GM18873 (cell line): ENCODE results near the gene MTARC2.
A peak's percentile ranks its signal among the peaks of the same experiment; 100 is the strongest.

ENCODE experiments used
- ATAC-seq: cut with Tn5 transposase; IDR thresholded peaks from one replicate; pipeline ENCODE4 v1.9.1; 2021; ENCODE audit warnings: mild to moderate bottlenecking, moderate library complexity, moderate number of reproducible peaks; ENCODE audit not compliant: unreplicated experiment, low FRiP score

MTARC2 gene

GRCh38 chr1:220767312-220768125 is 19.4 kb downstream of the MTARC2 start:
- no peak for ATAC-seq

DNA sequence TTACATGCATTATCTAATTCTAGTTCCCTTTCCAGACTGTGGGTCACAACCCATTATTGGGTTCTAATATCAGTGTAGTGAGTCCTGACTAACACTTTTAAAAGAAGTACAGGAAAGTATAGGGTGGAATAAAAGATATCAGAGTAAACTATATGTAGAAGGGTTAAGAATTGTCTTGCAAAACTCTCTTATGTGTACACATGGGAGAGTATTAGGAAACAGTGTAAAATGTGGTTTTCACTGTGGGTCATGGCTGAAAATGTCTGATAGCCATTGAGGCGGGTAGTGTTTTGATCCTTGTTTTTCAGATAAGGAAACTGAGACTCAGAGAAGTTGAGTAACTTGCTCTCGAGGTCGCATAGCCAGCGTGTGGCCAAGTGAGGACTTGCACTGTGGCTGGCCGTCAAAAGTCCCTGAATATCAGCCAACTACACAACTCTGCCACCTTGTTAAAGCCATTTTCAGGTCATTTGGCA is 20.0 kb downstream of the MTARC2 start:
- no peak for ATAC-seq

- ATAC-seq, result no peak
These were observed 21.1 kb downstream of the MTARC2 start for GRCh38 chr1:220769205-220769604.

DNA sequence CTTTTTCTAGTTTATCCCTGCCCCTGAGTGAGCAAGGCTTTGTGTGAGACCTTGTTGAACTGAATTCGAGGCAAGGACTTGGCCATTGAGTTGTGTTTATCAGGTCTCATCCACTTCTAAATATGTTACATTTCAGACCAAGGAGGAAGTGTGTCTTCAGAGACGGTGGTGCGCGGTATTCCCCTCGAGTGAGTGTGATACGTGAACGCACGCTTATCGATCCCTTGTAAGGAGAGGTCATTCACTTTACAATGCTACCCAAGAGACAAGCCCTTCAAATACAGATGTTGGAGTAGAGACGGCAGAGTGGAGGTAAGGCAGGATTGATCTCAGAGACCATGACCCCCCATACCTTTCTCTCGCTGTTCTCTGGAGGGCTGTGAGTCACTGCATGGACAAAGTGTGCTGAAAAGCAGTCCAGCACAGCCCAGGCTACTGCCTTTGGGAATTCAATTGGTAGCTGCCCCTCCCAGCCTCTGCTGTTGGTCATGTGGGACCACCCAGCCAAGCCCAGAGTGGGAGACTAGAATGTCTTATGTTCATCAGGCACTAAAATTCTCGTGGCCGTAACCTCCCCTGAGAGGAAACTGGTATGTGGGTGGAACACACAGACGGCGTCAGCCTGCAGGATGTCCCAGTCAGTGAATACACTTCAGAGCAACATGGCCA is 22.3 kb downstream of the MTARC2 start:
- ATAC-seq, result peak; percentile 67

DNA sequence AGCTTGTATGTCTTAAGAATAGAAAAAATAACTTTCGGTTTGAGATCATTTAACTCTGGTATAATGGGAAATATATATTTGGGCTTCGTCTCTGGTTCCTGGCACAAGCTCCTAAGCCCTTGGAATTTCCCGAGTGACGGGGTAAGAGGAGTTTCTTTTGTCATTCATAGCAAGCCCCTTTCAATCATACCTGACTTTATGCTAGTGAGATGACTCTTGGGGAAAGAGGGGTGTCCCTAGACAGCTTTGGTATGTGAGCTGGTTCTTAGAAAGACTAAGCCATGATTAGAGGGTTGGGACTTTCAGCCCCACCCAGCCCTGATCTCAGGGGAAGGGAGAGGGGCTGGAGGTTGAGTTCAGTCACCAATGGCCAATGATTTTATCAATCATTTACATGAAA is 24.7 kb downstream of the MTARC2 start:
- ATAC-seq, result peak; percentile 28

- no peak for ATAC-seq
These were observed 27.2 kb downstream of the MTARC2 start for GRCh38 chr1:220775240-220775853.

GRCh38 chr1:220776254-220776653 is 28.1 kb downstream of the MTARC2 start:
- no peak for ATAC-seq

DNA sequence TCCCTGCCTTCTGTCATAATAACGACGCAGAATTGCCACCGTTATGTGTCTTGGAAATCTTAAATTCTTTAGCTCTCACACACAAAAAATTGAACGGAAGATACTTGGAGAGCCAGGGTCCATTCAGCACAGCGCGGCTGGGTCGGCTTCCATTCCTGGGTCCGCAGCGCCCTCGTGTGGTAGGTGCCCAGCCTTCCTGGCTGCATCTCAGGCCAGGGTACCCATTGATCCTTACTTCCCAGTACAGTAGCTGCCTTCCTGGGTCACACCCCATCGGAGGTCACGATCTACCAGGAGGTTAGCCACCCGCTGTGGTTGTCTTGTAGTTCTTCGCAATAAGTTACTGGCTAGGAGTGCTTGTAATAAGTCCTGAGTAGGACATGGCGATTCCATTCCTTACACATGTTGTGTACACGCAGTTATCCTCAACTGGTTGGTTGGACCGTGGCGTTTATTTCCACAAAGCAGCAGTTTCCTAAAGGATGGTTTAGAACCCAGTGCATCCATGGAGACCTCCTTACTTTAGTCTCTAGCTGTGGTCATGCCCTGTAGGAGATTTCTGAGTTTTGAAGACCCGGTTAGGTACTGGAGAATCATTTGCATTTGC is 28.7 kb downstream of the MTARC2 start:
- ATAC-seq, result peak; percentile 67

GRCh38 chr1:220783453-220783852 is 35.3 kb downstream of the MTARC2 start:
- ATAC-seq, result no peak

GRCh38 chr1:220784751-220785150 is 36.6 kb downstream of the MTARC2 start:
- no peak for ATAC-seq

DNA sequence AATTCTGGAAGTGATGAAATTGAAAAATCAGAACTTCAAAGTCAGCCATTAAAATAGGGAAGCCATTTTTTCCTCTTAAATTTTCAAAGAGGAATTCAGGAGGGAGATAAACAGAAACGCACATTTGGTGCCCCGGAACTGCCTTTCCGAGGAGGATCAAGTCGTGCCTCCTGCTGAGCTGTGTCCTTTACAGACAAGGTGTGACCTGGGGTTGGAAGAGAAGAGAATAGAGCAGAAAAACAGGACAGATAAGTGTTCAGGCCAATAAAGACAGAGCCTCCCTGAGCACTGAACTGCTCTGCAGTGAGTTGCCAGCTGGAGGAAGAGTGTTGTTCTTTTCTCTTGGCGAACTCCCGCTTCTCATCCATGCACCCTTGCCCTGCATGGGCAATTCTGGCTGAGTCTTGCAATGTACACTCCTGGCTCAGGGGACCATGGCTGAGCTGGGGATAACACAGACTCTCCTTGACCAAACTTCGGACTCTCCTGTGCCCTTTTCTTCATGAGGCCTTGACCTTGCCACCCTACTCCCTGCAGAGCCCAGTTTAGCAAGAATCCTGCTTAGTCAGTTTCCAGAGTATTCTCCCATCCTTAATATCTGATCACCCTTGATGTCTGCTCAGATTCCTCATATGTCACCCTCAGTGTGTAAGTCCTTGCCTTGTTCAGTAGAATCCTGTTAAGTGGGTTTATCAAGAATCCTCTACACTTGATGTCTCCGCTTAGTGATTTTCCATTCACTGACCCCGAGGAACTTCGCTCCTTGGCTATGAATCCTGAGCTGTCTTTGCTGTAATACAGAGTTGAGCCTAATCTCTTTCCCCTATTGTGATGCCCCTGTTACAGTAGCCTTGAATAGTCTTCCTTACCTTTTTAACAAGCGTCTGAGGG is 37.3 kb downstream of the MTARC2 start:
- no peak for ATAC-seq

DNA sequence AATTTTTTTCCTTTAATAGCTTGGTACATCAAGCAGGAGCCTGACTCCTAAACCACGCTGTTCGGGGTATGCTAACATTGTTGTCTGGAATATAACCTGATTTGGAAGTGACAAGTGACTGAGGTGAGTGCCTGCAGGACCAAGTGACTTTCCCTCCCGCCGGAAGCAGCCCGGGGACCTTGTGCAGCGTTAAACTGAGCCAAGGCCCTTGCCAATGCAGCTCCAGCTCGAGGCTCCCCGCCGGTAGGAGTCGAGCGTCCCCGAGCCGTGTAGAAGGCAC is 37.9 kb downstream of the MTARC2 start:
- no peak for ATAC-seq

DNA sequence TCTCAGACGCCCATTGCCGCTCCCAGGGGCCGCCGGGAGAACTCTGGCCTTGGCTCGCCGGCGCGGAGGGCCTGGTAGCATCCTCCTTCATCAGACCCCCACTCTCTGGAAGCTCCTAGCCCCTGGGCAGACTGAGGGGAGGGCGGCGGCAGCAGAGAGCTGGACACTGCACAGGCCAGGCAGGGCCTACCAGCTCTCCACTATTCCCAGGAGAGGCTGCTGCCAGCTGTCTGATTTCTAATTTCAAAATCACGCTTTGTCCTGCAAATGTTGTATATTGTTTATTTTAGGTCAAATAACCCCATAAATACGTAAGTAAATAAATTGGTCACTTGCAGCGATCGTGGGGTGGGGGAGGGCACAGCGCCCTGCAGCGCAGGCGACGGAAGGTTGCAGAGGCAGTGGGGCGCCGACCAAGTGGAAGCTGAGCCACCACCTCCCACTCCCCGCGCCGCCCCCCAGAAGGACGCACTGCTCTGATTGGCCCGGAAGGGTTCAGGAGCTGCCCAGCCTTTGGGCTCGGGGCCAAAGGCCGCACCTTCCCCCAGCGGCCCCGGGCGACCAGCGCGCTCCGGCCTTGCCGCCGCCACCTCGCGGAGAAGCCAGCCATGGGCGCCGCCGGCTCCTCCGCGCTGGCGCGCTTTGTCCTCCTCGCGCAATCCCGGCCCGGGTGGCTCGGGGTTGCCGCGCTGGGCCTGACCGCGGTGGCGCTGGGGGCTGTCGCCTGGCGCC is 38.4 kb downstream of the MTARC2 start, which contains the start of gene MTARC1:
TSS of gene MTARC1 (plus strand) at position 577 of the 732 bp plus-strand sequence. CDS start at position 609, 32 bp downstream.
- ATAC-seq, result no peak

DNA sequence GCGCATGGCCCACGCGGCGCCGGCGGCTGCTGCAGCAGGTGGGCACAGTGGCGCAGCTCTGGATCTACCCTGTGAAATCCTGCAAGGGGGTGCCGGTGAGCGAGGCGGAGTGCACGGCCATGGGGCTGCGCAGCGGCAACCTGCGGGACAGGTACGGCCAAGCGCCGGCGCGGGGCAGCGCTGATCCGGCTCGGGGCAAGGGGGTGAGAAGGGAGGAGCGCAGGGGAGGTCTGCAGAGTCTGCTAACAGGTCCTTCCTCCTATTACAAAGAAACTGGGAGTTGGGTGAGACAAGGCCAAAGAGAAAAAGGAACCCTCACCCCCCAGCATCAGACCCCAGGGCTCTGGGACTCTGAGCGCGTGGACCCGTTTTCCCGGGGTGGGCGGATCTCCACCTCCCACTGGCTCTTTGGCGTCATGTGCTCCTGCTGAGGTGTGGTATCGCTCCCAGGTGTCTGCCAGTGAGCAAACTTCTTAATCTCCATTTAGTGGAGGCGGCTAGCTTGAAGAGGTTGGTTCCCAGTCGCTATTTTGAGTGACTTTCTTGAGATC is 39.0 kb downstream of the MTARC2 start:
- ATAC-seq, result no peak

DNA sequence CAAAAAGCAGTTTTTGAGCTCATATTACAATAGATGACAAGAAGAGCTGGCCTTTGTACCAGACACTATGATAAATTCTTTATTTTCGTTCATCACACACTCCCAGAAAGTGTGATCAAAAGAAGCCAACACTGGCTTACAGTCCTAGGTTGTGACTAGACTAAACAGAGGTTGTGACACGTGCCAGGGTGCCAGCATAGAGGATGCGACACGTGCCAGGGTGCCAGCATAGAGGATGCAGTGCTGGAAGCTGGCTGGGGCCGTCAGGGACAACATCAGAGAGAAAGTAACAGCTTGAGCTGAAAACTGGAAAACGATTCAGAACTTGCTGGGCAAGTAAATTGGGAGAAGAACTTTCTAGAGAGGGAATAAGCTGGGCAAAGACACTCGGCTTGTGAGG is 40.8 kb downstream of the MTARC2 start:
- no peak for ATAC-seq

GRCh38 chr1:220789532-220790147 is 41.5 kb downstream of the MTARC2 start:
- no peak for ATAC-seq

DNA sequence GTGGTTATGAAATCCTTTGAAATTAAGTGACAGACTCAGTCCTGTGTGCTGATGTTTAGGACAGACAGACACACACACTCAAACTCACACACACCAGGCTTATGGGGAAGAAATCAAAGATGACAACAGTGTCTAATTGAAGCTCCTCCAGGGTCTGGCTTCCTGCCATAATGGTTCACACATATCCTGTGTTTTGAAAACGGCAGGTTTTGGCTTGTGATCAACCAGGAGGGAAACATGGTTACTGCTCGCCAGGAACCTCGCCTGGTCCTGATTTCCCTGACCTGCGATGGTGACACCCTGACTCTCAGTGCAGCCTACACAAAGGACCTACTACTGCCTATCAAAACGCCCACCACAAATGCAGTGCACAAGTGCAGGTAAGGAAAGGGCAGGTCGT is 43.2 kb downstream of the MTARC2 start:
- ATAC-seq, result no peak

- no peak for ATAC-seq
These were observed 43.8 kb downstream of the MTARC2 start for GRCh38 chr1:220791956-220792355.

GRCh38 chr1:220796530-220796929 is 48.4 kb downstream of the MTARC2 start:
- no peak for ATAC-seq
